Upper lobe of left lung (tissue), 6 donors: ENCODE data around the gene CST7. TPM values are rescaled to one million over a fixed set of nuclear protein-coding genes. Genes with fewer than 3 reads are reported as not detected.

ENCODE experiments used
- ATAC-seq, 2 donors: fragments of 200-7000 bp; cut with Tn5 transposase; one replicate each; pipeline ENCODE4 v1.9.1; 2022; ENCODE audit warnings: mild to moderate bottlenecking in 2 of 2, moderate library complexity in 2 of 2; ENCODE audit not compliant: low FRiP score in 2 of 2
- DNase-seq, 2 donors: peaks; one replicate each; pipeline ENCODE4 v3.0.0-alpha.2; 2019 to 2020
- H3K27ac ChIP-seq, 4 donors: fragments of 200-600 bp; sonication (generic); one replicate each; pipeline ENCODE4 v1.5.1; 2016 to 2019
- H3K27me3 ChIP-seq, 4 donors: fragments of 200-600 bp; sonication (generic); one replicate each; pipeline ENCODE4 v1.5.1; 2017 to 2019
- H3K36me3 ChIP-seq, 4 donors: fragments of 200-600 bp; sonication (generic); one replicate each; pipeline ENCODE4 v1.5.1; 2016 to 2019
- H3K4me1 ChIP-seq, 4 donors: fragments of 200-600 bp; sonication (generic); one replicate each; pipeline ENCODE4 v1.5.1; 2018 to 2019
- H3K4me3 ChIP-seq, 4 donors: fragments of 200-600 bp; sonication (generic); one replicate each; pipeline ENCODE4 v1.5.1; 2017 to 2019; ENCODE audit warnings: mild to moderate bottlenecking in 2 of 4, moderate library complexity in 1 of 4
- H3K9me3 ChIP-seq, 4 donors: fragments of 200-600 bp; sonication (generic); one replicate each; pipeline ENCODE4 v1.5.1; 2018 to 2019
- CTCF ChIP-seq, 6 experiments: fragments of 450-650 bp in 4 of 6; fragments of 200-600 bp in 2 of 6; sonication (generic) in 2 of 6; IDR thresholded peaks; one replicate each; pipeline ENCODE4 v1.5.1; 2016 to 2019; ENCODE audit warnings: antibody characterized with exemption in 6 of 6
- EP300 ChIP-seq, 4 donors: sonication (generic); formaldehyde crosslinking; IDR thresholded peaks; one replicate each; pipeline ENCODE4 v1.5.1; 2017; ENCODE audit warnings: antibody characterized with exemption in 4 of 4, control low read depth in 2 of 4
- POLR2A ChIP-seq, 4 donors: fragments of 450-650 bp; IDR thresholded peaks; one replicate each; pipeline ENCODE4 v1.5.1; 2016 to 2017; ENCODE audit warnings: antibody characterized with exemption in 4 of 4, mild to moderate bottlenecking in 2 of 4
- POLR2AphosphoS5 ChIP-seq, 2 donors: sonication (generic); formaldehyde crosslinking; IDR thresholded peaks; one replicate each; pipeline ENCODE4 v1.5.1; 2017; ENCODE audit warnings: antibody characterized with exemption in 2 of 2
- WGBS, 2 donors: methylation state at CpG; one replicate each; pipeline ENCODE4 v1.1.5; 2017 to 2018; 5-methylcytosine and 5-hydroxymethylcytosine counted together
- total RNA-seq, 6 donors: library from RNA; depleted of rRNA in 4 of 6; stranded (reverse); fragments of >200 nt in 4 of 6; gene quantifications; one replicate each; pipeline versions ENCODE4 v1.1.0 to v1.2.1, GENCODE V29; 2016 to 2021
- donor health status: DM: no; HTN: no; CAD: no; lungs with moderate emphysema.
- donor health status: DM: no; HTN: yes; CAD: no; lungs with severe emphysema.

The CST7 gene
- total RNA-seq, 6 donors from 2014 or later, result 13.7 to 28.3 (median 15.4) TPM; not detected in 1

- Histone ChIP-seq H3K9me3 (no peaks in the 10 kb centered on the region), H3K36me3 (no peaks in the 10 kb centered on the region), H3K27ac (no peak overlapping the region), H3K4me1 (peaks cover 0 to 10% (median 7%) of the 10 kb centered on the region in 4 donors), H3K27me3 (no peaks in the 10 kb centered on the region), H3K4me3 (no peak overlapping the region)
- 92% methylated on average over 8 to 9 of the region's 9 CpGs for whole genome bisulfite sequencing, 2 donors
- TF ChIP-seq EP300 (IDR thresholded peaks at IDR 0.05) (no peak), POLR2A (IDR thresholded peaks at IDR 0.05) (no peak)
- ATAC-seq (no peak), DNase-seq (no peak)
Measured at GRCh38 chr20:24915440-24915839, 33.6 kb upstream of the CST7 start.

GRCh38 chr20:24915892-24916291 is 33.2 kb upstream of the CST7 start:
- no peaks in the 10 kb centered on the region for H3K27me3 ChIP-seq
- H3K4me1 ChIP-seq, result peaks cover 0 to 10% (median 7%) of the 10 kb centered on the region in 4 donors
- no peaks in the 10 kb centered on the region for H3K36me3 ChIP-seq
- no peak overlapping the region for H3K4me3 ChIP-seq
- 84 to 90% methylated on average over 3 to 7 of the region's 7 CpGs for WGBS, 2 donors
- H3K27ac ChIP-seq, result no peak overlapping the region
- TF ChIP-seq POLR2AphosphoS5 (IDR thresholded peaks at IDR 0.05) (no peak), EP300 (IDR thresholded peaks at IDR 0.05) (no peak), CTCF (IDR thresholded peaks at IDR 0.05) (no peak), POLR2A (IDR thresholded peaks at IDR 0.05) (no peak)
- no peak for ATAC-seq
- H3K9me3 ChIP-seq, result no peaks in the 10 kb centered on the region
- no peak for DNase-seq

GRCh38 chr20:24916412-24916811 is 32.7 kb upstream of the CST7 start:
- Histone ChIP-seq H3K27ac (no peak overlapping the region), H3K9me3 (no peaks in the 10 kb centered on the region), H3K27me3 (no peaks in the 10 kb centered on the region), H3K36me3 (no peaks in the 10 kb centered on the region), H3K4me1 (peaks cover 0 to 14% (median 7%) of the 10 kb centered on the region in 4 donors), H3K4me3 (no peak overlapping the region)
- ATAC-seq (no peak), DNase-seq (no peak)
- 78 to 95% methylated on average over 1 of the region's 1 CpG for WGBS, 2 donors
- TF ChIP-seq POLR2A (IDR thresholded peaks at IDR 0.05), result no peak
- no peak for TF ChIP-seq CTCF (IDR thresholded peaks at IDR 0.05)
- no peak for TF ChIP-seq EP300 (IDR thresholded peaks at IDR 0.05)
- no peak for TF ChIP-seq POLR2AphosphoS5 (IDR thresholded peaks at IDR 0.05)

- no peaks in the 10 kb centered on the region for H3K27me3 ChIP-seq
- no peak overlapping the region for H3K4me3 ChIP-seq
- WGBS, 2 donors, result 96% methylated on average over 3 to 7 of the region's 7 CpGs
- no peaks in the 10 kb centered on the region for H3K36me3 ChIP-seq
- ATAC-seq (no peak), DNase-seq (no peak)
- peaks cover 0 to 14% (median 7%) of the 10 kb centered on the region in 4 donors for H3K4me1 ChIP-seq
- TF ChIP-seq CTCF (IDR thresholded peaks at IDR 0.05), result no peak
- TF ChIP-seq POLR2AphosphoS5 (IDR thresholded peaks at IDR 0.05), result no peak
- TF ChIP-seq POLR2A (IDR thresholded peaks at IDR 0.05), result no peak
- no peak for TF ChIP-seq EP300 (IDR thresholded peaks at IDR 0.05)
- H3K27ac ChIP-seq, result no peak overlapping the region
- H3K9me3 ChIP-seq, result no peaks in the 10 kb centered on the region
Measured at GRCh38 chr20:24917056-24917455, 32.0 kb upstream of the CST7 start.

- H3K27ac ChIP-seq, result no peak overlapping the region
- no peak overlapping the region for H3K4me3 ChIP-seq
- TF ChIP-seq EP300 (IDR thresholded peaks at IDR 0.05) (no peak), POLR2AphosphoS5 (IDR thresholded peaks at IDR 0.05) (no peak), POLR2A (IDR thresholded peaks at IDR 0.05) (no peak), CTCF (IDR thresholded peaks at IDR 0.05) (peak; percentile 71 to 88 (median 80))
- no peaks in the 10 kb centered on the region for H3K9me3 ChIP-seq
- ATAC-seq (peak; percentile 85 to 91), DNase-seq (peak; percentile 64 to 91)
- H3K4me1 ChIP-seq, result peaks cover 0 to 14% (median 7%) of the 10 kb centered on the region in 4 donors
- H3K36me3 ChIP-seq, result no peaks in the 10 kb centered on the region
- 29 to 56% methylated on average over 11 to 34 of the region's 34 CpGs for WGBS, 2 donors
- no peaks in the 10 kb centered on the region for H3K27me3 ChIP-seq
Measured at GRCh38 chr20:24917797-24918578, 31.1 kb upstream of the CST7 start.
